ENCODE measurements around the gene ARSB. TPM values are rescaled to one million over a fixed set of nuclear protein-coding genes. Genes with fewer than 3 reads are reported as not detected.

The ARSB gene
- total RNA-seq, 4 donors from 2014 or later = 1.2 to 8.8 (median 7.1) TPM

DNA sequence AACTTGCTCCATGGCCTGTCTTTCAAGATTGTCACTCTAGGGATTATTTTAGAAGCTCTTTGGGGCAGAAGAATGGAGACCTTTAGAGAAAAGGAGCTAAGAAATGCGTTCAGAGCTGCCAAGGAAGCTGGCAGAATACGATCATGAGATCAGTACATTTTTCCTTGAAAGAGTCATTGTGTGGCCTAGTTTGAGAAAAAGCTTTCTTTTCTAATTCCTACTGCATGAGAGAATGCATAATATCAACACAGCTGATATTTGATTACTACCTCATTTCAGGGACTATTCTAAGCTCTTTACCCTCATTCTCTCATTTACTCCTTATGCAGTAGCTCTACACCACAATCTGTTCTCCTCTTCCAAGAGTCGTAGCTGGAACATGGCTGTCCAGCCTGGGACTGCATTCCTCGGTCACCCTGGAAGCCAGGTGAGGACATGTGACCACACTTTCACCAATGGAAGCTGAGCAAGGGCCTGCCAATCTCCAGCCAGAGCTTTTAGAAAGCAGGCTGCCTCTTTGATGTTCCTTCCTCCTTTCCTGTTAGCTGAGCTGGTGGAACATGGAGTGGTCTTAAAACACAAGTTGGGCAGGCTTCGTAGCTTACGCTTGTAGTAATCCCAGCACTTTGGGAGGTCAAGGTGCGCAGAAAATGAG is 237.3 kb downstream of the ARSB start:
- peaks cover 0 to 4% (median 0%) of the 10 kb centered on the region in 4 donors for H3K27me3 ChIP-seq
- no peak for DNase-seq
- peak overlapping the region in 1 of 4 donors; percentile 57 for H3K27ac ChIP-seq
- no peak overlapping the region for H3K4me3 ChIP-seq
- TF ChIP-seq, protein P1, sequence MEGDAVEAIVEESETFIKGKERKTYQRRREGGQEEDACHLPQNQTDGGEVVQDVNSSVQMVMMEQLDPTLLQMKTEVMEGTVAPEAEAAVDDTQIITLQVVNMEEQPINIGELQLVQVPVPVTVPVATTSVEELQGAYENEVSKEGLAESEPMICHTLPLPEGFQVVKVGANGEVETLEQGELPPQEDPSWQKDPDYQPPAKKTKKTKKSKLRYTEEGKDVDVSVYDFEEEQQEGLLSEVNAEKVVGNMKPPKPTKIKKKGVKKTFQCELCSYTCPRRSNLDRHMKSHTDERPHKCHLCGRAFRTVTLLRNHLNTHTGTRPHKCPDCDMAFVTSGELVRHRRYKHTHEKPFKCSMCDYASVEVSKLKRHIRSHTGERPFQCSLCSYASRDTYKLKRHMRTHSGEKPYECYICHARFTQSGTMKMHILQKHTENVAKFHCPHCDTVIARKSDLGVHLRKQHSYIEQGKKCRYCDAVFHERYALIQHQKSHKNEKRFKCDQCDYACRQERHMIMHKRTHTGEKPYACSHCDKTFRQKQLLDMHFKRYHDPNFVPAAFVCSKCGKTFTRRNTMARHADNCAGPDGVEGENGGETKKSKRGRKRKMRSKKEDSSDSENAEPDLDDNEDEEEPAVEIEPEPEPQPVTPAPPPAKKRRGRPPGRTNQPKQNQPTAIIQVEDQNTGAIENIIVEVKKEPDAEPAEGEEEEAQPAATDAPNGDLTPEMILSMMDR (IDR thresholded peaks at IDR 0.05) = no peak
- TF ChIP-seq POLR2A (IDR thresholded peaks at IDR 0.05) = no peak
- no peaks in the 10 kb centered on the region for H3K9me3 ChIP-seq
- WGBS, 2 donors = 73 to 77% methylated on average over 7 of the region's 7 CpGs
- intact Hi-C loops (cut with DNase I) = no loop called here
- H3K36me3 ChIP-seq = no peaks in the 10 kb centered on the region
- H3K4me1 ChIP-seq = no peaks in the 10 kb centered on the region

DNA sequence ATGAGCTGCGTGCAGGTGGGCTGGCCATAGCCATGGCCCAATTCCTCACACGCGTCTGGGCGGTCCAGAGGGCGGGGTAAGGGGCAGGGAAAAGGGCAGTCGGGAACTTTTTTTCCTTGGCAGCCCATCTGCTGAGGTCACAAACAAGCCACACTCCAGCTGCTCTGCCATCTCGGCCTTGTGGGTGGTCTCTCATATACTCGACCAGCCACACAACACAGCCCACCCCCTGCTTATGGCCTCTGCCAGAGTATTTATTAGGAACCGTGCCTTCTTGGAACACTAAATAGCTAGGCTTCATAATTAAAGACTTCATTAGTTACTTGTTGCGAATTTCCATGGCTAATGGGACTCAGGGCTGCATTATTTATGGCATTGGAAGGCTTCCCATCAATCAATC is 238.1 kb downstream of the ARSB start:
- Histone ChIP-seq H3K36me3 (no peaks in the 10 kb centered on the region), H3K4me1 (no peaks in the 10 kb centered on the region), H3K4me3 (no peak overlapping the region), H3K9me3 (no peaks in the 10 kb centered on the region), H3K27me3 (peaks cover 0 to 4% (median 0%) of the 10 kb centered on the region in 4 donors), H3K27ac (no peak overlapping the region)
- TF ChIP-seq, protein P1 (IDR thresholded peaks at IDR 0.05) = no peak
- TF ChIP-seq POLR2A (IDR thresholded peaks at IDR 0.05) = no peak
- intact Hi-C loops (cut with DNase I) = no loop called here
- DNase-seq = no peak
- 73 to 74% methylated on average over 10 of the region's 10 CpGs for WGBS, 2 donors

DNA sequence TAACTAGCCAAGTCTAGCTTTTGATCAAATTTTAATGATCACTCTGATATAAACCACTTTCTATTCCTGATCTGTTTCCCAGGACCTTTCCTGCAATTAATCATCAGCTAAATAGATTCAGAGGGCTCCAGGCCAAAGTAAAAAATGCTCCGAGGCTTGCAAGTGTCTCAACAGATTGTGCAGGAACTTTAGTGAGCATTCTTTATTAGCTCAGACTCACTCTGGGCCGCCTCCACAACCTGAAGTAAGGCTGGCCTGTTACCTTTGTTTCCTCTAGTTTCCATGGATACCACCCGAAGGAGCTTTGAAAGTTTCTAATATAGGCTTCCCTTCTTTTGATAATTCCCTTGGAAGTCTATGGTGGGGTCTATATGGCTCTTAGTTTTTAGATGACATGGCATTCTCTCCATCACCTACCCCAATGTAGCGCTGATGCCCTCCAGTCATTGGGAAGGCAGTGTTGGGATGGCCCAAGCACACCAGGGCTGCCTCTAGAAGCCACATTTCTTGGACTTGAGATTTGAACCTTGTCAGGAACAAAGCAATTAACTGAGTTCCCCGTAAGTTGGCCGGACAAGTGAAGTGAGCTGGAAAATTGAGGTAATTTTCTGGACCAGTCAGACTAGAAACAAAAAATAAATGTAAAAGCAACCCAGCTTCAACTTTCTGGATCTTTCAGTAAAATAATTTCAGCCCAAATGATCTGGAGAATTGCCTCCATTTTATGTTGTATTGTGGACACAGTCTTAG is 238.9 kb downstream of the ARSB start:
- Histone ChIP-seq H3K4me3 (no peak overlapping the region), H3K9me3 (no peaks in the 10 kb centered on the region), H3K27me3 (peaks cover 0 to 4% (median 0%) of the 10 kb centered on the region in 4 donors), H3K27ac (no peak overlapping the region), H3K36me3 (no peaks in the 10 kb centered on the region), H3K4me1 (no peaks in the 10 kb centered on the region)
- whole genome bisulfite sequencing, 2 donors = 57 to 69% methylated on average over 6 of the region's 6 CpGs
- intact Hi-C loops (cut with DNase I) = no loop called here
- TF ChIP-seq POLR2A (IDR thresholded peaks at IDR 0.05) = no peak
- TF ChIP-seq, protein P1 (IDR thresholded peaks at IDR 0.05) = no peak
- DNase-seq = no peak

DNA sequence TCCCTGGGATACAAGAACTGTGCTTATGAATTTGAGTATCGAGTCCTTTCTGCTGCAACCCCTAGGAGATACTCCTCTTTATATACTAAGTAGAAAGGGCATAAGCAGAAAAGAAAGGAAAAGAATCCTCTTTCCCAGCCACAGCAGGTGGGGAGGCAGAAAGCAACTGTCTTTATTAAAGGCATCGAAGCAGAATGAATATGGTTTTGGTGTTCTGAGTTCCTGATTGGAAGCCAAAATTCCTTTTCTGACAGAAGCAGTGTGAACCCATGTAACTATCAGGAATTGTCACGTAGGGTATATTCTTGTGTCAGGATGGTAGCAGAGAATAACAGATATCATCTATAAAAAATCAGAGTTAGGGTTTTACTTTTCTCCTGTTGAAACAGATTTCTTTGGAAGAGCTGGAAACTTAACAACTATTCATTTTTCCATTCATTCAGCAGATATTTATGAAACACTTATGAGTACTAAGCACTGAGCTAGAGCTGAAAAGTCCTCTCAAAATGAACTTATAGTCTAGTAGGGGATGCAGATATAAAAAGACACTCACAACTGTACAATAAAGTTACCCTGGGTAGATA is 240.1 kb downstream of the ARSB start:
- TF ChIP-seq, protein P1 (IDR thresholded peaks at IDR 0.05) = no peak
- TF ChIP-seq POLR2A (IDR thresholded peaks at IDR 0.05) = no peak
- no peaks in the 10 kb centered on the region for H3K36me3 ChIP-seq
- H3K4me1 ChIP-seq = no peaks in the 10 kb centered on the region
- no peak overlapping the region for H3K4me3 ChIP-seq
- H3K27me3 ChIP-seq = peaks cover 0 to 4% (median 0%) of the 10 kb centered on the region in 4 donors
- H3K9me3 ChIP-seq = no peaks in the 10 kb centered on the region
- no peak overlapping the region for H3K27ac ChIP-seq
- no peak for DNase-seq
- intact Hi-C loops (cut with DNase I) = no loop called here
- 71 to 76% methylated on average over 3 of the region's 3 CpGs for whole genome bisulfite sequencing, 2 donors

DNA sequence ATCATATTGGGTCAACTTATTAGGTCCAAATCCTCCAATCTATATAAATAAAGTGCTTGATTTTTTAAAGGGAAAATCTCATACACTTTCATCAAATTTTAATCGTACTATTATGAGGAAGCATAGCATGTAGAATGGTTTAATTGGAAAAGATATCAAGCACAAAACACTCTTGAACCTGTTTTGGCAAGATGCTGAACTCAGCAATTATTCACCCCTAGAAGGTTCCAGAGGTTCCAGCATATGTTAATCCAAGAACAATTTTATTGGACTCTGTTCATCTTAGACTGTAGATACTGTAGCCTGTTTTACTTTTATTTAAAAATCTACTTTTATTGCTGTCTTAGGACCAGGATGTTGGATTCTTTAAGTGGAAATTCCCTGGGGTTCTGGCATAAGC is 244.1 kb downstream of the ARSB start:
- 64 to 100% methylated on average over 1 of the region's 1 CpG for WGBS, 2 donors
- intact Hi-C loops (cut with DNase I) = no loop called here

More for the DNA sequence above, 244.1 kb downstream of the ARSB start:
- peaks cover 0 to 4% (median 0%) of the 10 kb centered on the region in 4 donors for H3K27me3 ChIP-seq
- no peaks in the 10 kb centered on the region for H3K36me3 ChIP-seq
- H3K4me1 ChIP-seq = no peaks in the 10 kb centered on the region
- no peaks in the 10 kb centered on the region for H3K9me3 ChIP-seq
- H3K27ac ChIP-seq = no peak overlapping the region
- DNase-seq = no peak
- no peak overlapping the region for H3K4me3 ChIP-seq
- no peak for TF ChIP-seq POLR2A (IDR thresholded peaks at IDR 0.05)
- TF ChIP-seq, protein P1 (IDR thresholded peaks at IDR 0.05) = no peak
